ENCODE measurements around the gene CCDC102A.
"Not testable (repeated sequence)": the region's sequence is repeated elsewhere in the genome, so short reads cannot be mapped to it uniquely, and the experiment has no call there.

The CCDC102A gene

DNA sequence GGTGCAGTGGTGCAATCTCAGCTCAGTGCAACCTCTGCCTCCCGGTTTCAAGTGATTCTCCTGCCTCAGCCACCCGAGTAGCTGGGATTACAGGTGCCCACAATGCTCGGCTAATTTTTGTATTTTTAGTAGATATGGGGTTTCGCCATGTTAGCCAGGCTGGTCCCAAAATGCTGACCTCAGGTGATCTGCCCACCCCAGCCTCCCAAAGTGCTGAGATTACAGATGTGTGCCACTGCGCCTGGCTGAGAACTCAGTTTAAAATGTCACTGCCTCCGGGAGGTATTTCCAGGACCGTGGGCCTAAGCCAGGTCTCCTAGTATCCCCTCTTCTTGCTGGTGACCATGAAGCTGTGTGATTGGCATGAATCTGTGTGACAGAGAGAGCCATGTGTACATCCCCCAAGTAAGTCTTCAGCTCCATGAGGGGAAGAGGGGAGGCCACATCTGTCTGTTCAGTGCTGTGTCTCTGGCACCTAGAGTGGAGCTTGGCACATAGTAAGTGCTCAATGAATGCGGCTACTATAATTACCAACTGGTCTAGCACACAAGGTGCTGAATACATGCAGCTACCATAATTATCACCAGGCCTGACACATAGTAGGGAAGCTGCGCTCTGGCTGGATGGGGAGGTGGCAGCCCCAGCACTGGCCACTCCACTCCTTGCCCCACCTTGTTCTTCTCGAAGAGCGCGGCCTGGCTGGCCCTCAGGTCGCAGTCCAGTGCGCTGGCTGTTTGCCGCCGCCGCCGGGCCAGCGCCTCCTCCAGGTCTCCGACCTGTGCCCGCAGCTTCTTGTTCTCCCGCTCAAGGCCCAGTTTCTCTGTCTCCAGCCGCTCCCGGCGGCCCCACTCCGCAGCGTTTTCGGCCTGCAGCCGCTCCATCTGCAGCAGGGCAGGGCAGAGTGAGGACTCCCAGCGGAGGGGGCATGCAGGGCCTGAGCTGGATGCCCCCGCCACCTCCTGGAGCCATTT lies 18.7 kb downstream of the CCDC102A start:
- no peak for DNase-seq

DNA sequence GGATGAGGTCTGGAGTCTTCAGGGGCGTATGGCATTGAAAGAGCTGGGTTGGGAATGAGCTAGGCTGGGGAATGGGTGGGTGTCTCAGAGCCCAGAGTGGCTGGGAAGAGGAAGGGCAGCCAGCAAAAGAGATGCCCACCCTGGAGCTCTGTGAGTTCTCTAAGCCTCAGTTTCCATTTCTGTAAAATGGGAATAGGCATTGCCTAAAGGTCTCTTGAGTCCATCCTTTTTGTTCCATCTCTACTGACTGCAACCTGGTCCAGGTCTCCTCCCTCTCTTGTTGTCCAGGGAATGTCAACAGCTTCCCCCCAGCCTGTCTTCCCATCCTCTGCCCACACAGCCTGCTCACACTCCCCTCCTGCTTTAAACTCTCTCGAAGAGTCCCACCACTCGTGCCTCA lies 19.6 kb downstream of the CCDC102A start:
- DNase-seq: no peak

DNA sequence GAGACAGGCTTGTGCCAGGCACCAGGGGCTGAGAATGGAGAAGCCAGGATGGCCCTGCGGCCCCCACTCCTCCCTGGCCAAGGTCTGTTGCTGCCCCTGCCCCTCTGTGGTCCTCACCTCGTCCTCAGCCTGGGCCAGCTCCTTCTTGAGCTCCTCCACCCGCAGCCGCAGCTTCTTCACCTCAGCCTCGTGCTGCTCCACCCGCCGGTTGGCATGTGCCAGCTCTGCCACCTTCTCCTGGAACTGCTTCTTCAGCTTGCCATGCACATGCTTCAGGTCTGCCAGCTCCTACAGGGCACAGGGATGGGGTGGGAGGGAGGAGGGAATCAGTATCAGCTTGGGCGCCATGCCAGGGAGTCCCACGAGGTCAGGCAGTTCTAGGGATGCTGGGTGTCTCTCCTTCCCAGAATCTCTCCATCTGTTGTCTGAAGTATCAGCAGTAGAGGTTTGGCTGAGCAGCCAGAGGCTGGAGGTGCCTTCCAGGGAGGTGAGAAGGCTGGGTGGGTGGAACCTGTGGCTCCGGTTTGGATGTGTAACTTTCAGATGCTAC lies 20.1 kb downstream of the CCDC102A start:
- no peak for DNase-seq

DNA sequence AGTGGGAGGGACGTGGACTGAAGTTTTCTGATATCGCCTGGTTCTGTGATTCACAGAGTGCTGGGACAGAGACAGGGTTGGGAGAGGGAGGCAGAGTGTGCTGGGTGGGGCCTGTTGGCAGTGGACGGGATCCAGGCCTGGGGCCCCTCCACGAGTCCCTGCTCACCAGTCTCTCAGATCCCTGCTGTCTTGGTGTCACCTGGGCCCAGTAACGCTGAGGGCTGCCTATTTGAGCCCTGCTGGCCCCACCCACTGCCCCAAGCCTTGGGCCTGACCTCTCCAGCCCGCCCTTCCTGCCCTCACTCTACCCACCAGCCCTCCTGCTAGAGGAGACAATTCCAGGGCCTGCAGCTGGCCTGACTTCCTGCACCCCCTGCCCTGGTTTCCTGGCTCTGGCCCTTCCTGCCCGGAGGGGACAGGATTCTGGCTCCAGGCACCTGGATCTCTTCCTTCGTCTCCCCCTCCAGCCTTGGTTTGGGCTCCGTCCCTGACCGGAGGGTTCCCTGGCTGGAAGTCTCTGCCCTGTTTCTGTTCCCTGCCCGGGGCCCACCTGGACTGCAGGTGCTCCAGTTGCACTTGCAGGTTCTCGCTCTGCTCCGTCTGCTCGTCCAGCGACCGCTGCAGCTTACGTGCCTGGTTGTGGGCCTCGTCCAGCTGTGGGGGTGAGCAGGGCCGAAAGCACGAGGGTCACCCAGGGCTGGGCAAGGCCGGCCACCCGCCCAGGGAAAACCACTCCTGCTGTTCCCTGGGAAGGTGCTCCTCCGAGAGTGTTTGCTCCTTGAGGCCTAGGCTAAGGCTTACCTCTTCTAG lies 21.4 kb downstream of the CCDC102A start:
- no peak for DNase-seq

DNA sequence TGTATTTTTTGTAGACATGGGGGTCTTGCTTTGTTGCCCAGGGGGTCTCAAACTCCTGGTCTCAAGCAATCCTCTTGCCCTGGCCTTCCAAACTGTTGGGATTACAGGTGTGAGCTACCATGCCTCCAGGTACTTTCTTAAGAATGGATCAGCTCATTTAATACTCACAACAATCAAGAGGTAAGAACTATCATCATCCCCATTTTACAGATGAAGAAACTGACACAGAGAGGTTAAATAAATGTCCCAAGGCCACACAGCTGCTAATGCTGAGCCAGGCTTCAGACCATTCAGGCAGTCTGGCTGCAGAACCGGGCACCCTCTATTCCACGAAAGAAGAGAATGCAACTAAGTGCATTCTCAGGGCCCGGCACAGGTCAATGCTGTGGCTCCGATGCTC lies 22.0 kb downstream of the CCDC102A start:
- no peak for DNase-seq

DNA sequence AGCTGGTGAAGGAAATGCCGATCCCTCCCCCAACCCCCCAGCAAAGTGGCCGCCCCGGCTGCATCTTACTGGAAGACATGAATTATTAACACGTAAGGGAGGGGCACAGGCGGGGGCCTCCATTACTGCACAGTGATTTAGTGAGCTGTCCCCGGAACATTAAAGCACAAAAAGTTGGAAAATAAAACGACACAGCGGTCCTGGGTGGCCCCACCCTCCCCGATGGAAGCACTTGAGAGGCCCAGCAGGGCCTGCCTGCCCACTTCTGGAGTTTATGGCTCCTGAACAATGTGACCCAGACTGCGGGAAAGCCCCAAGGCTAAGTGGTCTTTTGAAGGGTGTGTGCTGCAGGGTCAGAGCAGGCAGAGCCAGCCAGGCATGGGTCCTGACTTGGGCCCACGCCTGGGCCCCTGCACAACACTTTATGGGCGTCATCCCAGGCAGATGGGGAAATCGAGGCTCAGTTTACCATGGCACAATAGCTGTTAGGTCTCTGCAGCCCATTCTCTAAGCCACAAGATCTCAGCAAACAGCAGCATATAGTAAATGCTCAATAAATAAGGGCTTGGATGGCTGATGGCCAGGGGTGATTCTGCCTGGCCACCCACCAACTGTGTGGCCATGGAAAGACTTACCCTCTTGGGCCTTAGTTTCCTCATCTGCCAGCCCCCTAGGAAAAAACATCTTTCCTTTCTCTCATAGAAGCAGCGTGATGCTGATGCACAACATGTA lies 22.8 kb downstream of the CCDC102A start:
- DNase-seq: no peak

DNA sequence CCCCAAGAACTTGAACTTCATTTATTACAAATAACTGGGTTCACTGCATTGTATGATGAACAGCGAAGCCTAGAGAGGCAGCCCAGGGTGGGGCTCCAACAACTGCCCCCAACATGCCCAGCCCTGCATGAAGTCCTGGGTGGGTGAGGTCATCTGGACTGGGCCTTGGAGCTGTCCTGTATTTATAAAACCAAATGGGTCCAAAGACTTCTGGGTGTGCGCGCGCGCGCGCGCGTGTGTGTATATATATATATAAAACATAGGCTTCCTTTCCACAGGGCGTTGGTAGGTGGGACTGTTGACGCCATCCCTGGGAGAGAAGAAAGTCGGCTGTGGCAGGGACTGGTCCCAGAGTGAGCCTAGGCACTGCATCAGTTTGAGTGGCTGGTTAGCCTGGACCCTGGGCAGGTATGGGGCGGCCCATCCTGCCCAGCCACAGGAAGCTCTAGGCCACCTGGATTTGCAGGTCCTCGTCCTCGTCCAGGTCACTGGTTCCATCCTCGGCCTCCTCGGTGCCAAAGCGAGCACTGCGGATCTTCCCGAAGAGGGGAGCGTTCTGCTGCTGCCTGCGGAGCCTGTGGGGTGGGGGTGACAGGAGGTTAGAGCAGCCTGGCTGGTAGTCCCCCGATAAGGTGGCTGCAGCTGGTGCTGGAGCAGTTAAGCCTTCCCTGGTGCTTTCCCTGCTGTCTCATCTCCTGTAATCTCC lies 23.9 kb downstream of the CCDC102A start:
- DNase-seq: no peak

DNA sequence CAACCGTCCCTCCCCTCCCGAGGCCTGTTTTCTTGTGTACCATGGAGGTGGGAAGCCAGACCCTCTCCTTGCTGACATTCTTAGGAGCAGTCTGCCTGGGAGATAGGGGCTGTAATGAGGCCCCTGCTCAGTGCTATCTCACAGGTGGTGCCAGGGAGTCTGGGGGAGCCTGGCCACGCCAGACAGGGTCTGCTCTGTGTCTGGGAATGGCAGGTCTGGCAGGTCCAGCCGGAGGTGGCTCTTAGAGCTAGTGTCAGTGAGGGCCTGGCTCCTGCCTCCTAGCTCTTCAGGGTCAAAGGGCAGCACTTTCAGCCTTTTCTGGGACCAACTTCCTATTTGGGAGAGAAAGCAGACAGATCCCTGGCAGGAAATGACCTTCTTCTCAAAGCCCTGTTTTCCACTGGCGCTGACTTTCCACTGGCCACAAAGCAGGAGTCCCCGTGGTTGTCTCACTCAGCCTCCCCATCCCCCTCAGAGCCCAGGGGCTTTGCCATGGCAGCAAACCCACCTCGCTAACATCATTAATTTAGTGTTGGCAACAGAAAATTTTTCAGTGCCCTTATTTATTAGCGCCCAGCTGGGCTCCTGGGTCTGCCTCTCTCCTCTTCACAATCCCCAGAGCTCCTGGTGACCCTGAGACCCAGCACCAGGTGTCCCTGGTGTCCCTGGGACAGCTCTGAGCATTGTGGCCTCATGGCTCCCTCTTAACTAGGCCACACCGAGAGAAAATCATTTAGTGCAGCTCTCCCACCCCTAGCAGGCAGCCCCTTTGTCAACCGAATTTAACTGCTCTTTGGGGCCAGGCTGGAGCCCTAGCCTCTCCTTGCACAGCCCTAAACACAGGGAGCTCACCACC lies 26.1 kb downstream of the CCDC102A start:
- DNase-seq: no peak

DNA sequence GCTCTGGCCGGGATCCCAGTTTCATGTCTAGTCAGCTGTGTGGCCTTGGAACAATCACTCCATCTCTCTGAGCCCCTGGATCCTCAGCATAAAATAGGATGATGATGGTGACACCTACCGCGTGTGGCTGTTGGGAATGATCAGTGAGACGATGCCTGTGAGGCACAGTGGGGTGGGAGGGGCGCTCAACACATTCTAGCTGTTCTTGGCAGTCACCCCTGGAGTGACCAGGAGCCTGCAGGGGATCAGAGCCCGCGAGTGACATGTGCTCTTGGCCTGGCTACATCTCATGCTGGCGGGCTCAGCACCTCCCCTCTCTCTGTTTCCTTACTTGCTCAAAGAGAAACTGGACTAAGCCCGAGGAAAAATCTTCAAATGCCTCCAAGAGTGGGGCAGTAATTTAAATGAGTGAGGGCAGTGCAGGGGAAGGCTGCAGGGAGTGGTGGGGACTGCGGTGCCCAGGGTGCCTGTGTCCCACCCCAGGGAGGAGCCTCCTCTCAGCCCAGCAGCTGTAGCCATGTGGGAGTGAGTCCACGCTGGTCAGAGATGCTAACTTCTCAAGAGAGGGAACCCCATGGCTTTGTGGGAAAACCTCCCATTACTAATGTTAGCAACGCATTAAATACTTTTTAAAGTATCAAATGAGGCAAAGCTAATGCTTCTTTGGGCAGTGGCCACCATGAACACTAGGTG lies 27.0 kb downstream of the CCDC102A start:
- no peak for DNase-seq

DNA sequence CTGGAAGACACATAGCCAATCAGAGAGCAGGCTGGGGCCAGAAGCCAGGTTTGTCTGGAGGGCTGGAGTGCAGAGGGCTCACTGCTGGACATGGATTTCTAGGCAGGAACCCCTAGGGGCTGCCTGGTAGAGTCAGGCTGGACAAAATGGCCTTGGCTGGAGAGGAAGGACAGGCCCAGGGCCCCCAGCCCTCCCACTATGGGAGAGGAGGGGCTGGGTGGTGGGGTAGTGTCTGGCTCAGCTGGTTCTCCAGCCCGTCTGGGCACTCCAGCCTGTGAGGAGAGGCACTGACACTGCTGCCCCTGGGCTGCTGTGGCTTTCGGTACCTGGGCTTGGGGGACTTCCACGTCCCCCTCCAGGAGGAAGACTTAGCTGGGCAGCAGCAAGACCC lies 28.3 kb downstream of the CCDC102A start:
- no peak for DNase-seq

DNA sequence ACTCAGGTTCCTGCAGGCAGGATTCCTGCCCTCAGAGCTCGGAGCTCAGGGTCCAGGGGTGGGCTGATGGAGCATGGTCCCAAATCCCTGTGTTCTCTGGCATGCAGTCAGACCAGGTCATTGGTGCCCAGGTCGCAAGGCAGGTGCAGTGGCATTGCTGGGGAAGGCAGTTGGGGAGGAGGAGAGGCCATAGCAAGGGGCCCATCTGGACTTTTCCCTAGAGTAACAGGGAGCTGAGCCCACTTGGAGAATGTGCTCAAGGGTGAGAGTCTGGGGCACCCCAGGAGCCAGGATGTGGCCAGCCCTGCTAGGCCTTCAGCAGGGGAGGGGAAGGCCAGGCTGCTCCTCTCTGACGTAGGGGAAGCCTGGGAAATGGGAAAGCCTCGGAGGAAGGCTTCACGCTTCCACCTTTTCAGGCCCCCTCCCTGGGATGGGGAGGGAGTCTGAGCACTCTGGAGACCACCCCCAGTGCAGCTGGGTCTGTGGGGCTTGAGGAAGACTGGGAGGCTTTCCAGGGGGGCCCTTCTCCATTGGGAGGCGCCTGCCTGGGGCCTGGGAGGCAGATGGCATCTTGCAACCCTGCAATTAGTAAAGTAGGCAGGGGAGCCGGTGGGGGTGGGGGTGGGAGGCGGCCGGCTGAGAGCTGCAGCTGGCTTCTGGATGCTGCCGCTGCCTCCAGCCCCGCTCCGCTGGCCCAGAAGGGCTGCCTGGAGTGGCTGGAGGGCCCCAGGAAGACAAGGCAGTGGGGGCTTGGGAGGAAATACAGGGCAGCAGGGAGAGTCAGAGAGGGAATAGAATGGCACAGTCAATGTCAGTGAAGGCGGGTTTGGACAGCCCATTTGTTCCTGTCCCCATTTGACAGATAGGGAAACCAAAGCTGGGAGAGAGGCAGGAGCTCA lies 29.0 kb downstream of the CCDC102A start:
- no peak for DNase-seq

DNA sequence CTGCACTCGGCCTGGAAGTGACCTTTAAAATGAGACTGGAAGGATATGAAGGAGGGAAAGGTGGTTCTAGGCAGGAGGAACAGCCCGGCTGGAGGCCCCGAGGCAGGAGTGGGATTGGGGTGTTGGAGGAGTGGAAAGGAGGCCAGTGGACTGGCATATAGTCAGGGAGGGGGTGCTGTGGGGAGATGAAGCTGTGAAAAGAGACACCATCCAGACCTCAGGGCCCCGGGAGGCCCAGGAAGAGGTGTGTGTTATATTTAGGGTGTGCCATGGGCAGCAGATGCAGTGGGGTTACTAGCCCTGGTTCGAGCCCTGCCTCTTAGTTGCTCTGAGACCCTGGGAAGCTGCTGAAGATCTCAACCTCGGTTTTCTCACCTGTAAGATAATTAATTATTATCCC lies 31.2 kb downstream of the CCDC102A start:
- no peak for DNase-seq

DNA sequence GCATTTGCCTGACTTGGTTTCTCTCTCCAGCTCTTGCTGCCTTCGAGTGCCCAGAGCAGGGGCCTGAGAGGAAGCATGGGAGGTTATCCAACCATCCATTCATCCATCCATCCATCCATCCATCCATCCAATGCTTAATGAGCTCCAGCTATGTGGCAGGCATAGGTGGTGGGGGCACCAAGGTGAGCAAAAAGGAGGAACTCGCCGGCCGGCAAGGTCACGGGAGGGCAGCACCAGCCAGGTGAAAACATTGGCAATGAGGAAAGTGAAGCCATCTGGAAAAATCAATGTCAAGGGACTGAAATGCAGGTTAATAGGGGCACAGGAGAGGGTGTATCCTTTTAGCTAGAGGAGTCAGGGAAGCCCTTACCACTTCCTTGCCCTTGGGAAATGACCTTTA lies 31.9 kb downstream of the CCDC102A start:
- no peak for DNase-seq

DNA sequence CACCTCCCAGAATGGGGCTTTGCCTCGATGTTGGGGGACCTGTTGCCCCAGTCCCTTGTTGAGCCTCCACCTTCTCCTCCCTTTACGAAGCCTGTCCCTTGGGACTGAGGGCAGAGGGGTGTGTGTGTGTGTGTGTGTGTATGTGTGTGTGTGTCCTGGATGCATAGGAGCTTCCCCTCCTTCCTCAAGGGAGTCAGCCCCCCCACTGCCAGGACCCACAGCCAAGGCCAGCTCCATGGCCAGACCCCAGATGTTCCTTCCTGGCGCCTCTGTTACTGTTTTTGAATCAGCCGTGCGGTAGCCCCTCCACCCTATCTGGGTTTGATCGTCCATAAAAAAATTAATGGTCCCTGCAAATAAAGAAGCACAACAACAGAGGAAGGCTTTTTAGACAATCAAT lies 32.4 kb downstream of the CCDC102A start:
- no peak for DNase-seq

DNA sequence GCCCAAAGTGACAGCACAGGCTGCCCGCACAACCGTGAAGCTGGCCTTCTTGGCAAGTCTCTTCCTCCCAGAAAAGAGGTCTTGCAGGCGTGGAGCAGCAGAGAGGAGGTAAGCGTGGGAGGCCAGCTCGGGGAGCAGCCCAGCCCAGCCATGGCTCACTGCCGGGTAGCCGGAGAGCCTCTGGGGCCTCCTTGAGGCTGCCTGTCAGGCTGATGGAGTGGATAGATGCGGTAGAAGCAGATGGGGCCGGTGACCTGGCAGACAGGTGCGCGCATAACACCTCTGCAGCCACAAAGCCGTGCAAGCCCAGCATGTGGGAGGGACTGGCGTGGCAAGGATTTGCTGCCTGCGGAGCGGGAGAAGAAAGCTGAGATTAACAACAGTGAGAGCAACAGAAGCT lies 33.0 kb downstream of the CCDC102A start:
- DNase-seq: no peak

DNA sequence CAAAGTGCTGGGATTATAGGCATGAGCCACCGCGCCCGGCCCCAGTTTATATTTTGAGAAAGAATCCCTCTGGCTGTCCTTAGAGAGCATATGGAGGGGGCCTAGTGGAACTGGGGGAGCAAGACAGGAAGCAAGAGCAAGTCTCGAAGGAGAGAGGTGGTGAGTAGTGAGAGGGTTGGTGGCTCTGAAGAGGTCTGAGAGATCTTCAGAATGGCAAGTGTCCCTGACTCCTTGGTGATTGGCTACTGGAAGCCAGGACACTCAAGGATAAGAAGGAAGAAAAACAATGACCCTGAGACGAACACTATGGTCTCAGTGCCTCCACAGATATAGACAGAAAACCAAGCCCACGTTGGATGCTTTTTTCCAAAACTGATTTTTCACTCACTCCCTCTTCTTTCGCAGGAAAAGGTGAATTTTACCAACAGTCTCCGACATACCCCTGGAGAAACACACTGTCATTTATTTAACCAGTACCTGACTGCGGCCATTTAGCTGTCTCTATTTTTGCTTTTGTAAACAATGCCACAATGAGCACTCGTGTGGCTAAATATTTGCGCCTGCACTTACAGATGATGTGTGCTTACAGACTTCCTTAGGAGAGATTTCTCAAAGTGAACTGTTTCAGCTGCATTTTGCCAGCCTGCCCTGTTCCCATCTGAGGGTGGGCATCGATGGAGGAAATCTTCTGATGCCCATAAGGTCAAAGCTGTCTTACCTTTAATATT lies 34.2 kb downstream of the CCDC102A start:
- DNase-seq: no peak

DNA sequence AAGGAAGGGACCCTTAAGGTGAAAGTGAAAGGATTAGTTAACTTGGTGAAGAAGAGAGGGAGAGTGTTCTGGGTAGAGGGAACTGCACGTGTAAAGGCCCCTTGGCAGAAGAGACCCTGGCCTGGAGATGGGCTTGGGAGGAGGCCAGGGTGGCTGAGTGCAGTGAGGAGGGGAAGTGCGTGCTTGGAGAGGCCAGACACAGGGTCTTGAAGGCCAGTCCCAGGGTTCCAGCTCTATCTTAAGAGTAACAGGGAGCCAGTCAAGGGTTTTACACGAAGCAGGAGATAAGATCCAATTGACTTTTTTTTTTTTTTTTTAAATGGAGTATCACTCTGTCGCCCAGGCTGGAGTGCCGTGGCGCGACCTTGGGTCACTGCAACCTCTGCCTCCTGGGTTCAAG lies 34.9 kb downstream of the CCDC102A start:
- no peak for DNase-seq

DNA sequence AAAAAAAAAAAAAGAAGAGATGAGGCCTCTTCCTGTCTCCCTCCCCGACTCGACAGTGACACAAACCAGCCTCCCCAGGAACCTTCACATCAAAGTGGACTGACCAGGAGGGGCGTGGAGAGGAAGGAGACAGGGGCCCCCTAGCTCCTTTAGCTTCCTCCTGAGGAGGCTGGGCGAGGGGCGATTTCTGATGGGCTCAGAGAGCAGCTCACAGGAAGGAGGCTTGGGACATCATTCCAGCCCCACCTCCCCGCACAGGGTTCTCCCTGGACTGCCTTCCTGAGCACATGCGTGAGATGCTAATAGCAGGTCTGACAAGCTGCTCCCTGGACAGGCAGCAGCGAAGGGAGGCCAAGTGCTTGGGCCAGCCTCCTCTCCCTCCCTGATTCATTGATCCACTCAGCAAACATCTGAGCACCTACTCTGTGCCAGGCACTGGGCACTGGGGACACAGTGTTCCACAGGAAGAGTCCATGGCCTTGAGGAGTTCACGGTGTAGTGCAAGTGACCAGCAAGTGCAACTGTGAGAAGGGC lies 35.7 kb downstream of the CCDC102A start:
- DNase-seq: no peak

DNA sequence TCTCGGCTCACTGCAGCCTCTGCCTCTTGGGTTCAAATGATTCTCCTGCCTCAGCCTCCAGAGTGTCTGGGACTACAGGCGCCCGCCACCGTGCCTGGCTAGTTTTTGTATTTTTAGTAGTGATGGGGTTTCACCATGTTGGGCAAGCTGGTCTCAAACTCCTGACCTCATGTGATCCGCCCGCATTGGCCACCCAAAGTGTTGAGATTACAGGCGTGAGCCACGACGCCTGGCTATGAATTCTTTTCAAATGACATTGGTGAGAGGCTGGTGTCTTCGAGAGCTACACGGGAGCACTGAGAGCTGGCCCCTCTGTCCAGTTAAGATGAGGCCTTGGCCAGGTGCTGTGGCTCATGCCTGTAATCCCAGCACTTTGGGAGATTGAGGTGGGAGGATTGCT lies 36.4 kb downstream of the CCDC102A start:
- not testable (repeated sequence) for DNase-seq
